Measurements from ENCODE around the gene GPC6.

GPC6 gene

DNA sequence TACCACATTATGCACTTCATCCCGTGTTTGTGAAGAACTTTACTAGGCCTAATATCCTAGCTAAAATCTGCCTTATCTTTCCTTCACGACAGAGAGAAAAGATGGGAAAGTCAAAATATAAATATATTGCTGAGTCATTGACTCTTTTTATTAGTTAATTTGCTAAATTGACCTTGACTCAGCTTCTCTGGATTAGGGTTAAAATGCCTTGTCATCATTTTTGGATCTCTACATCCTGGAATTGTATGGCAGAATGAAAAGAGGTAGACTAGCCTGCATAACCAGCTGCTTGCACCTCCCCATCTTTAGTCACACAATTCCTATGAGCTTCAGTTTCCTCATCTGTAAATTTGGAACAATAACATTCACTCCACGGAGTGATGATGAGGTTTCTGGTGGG lies 972.5 kb downstream of the GPC6 start:
- H3K27me3 ChIP-seq (ENCODE audit: insufficient read depth, low read length), result no peaks in the 10 kb centered on the region
- H3K4me1 ChIP-seq (ENCODE audit: insufficient read depth, low read length, severe bottlenecking), result no peaks in the 10 kb centered on the region
- H3K9ac ChIP-seq (ENCODE audit: low read length), result no peak overlapping the region
- H4K20me1 ChIP-seq (ENCODE audit: insufficient read depth, low read length), result no peaks in the 10 kb centered on the region
- no peak overlapping the region for H3K4me2 ChIP-seq (ENCODE audit: low read length)
- H3K4me3 ChIP-seq (ENCODE audit: low read depth, low read length, poor library complexity, severe bottlenecking), result no peak overlapping the region
- TF ChIP-seq EZH2 (IDR thresholded peaks at IDR 0.05; ENCODE audit: borderline replicate concordance, low read length), result no peak
- TF ChIP-seq, protein P1, sequence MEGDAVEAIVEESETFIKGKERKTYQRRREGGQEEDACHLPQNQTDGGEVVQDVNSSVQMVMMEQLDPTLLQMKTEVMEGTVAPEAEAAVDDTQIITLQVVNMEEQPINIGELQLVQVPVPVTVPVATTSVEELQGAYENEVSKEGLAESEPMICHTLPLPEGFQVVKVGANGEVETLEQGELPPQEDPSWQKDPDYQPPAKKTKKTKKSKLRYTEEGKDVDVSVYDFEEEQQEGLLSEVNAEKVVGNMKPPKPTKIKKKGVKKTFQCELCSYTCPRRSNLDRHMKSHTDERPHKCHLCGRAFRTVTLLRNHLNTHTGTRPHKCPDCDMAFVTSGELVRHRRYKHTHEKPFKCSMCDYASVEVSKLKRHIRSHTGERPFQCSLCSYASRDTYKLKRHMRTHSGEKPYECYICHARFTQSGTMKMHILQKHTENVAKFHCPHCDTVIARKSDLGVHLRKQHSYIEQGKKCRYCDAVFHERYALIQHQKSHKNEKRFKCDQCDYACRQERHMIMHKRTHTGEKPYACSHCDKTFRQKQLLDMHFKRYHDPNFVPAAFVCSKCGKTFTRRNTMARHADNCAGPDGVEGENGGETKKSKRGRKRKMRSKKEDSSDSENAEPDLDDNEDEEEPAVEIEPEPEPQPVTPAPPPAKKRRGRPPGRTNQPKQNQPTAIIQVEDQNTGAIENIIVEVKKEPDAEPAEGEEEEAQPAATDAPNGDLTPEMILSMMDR (IDR thresholded peaks at IDR 0.05; ENCODE audit: low read length), result no peak
- H3K27ac ChIP-seq (ENCODE audit: low read depth, low read length, poor library complexity, severe bottlenecking), result no peak overlapping the region
- no peaks in the 10 kb centered on the region for H3F3A ChIP-seq (ENCODE audit: insufficient read depth, low read length)
- no peak overlapping the region for H2AFZ ChIP-seq (ENCODE audit: low read length)
- H3K79me2 ChIP-seq (ENCODE audit: insufficient read depth, low read length), result no peaks in the 10 kb centered on the region
- no peaks in the 10 kb centered on the region for H3K36me3 ChIP-seq (ENCODE audit: insufficient read depth, low read length)
- no peaks in the 10 kb centered on the region for H3K9me3 ChIP-seq (ENCODE audit: low read length)
- no peaks in the 10 kb centered on the region for H3K9me2 ChIP-seq (ENCODE audit: low read depth, low read length)

DNA sequence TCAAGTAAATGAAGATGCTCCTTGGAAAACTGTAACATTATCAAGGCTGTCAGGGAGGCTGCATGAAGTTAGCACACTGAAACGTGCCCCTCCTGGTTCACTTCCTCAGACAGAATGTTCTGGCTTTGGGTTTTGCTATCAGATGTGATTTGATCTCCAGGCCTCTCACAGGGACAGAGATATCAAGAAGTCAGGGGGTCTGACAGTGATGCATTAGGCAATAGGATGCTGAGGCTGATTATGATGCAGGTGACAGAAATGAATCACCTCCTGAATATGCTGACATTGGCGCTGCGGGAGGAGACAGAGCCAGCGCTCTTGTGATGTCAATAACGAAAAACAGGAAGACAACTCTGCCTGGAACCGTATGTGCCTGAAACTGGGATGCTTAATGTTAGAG lies 974.4 kb downstream of the GPC6 start:
- no peaks in the 10 kb centered on the region for H3K9me2 ChIP-seq (ENCODE audit: low read depth, low read length)
- no peak overlapping the region for H3K4me2 ChIP-seq (ENCODE audit: low read length)
- H4K20me1 ChIP-seq (ENCODE audit: insufficient read depth, low read length), result no peaks in the 10 kb centered on the region
- no peaks in the 10 kb centered on the region for H3K36me3 ChIP-seq (ENCODE audit: insufficient read depth, low read length)
- no peaks in the 10 kb centered on the region for H3K9me3 ChIP-seq (ENCODE audit: low read length)
- no peaks in the 10 kb centered on the region for H3K4me1 ChIP-seq (ENCODE audit: insufficient read depth, low read length, severe bottlenecking)
- no peaks in the 10 kb centered on the region for H3K27me3 ChIP-seq (ENCODE audit: insufficient read depth, low read length)
- no peaks in the 10 kb centered on the region for H3F3A ChIP-seq (ENCODE audit: insufficient read depth, low read length)
- H3K79me2 ChIP-seq (ENCODE audit: insufficient read depth, low read length), result no peaks in the 10 kb centered on the region
- H2AFZ ChIP-seq (ENCODE audit: low read length), result no peak overlapping the region
- TF ChIP-seq, protein P1 (IDR thresholded peaks at IDR 0.05; ENCODE audit: low read length), result no peak
- TF ChIP-seq EZH2 (IDR thresholded peaks at IDR 0.05; ENCODE audit: borderline replicate concordance, low read length), result no peak
- no peak overlapping the region for H3K9ac ChIP-seq (ENCODE audit: low read length)
- no peak overlapping the region for H3K4me3 ChIP-seq (ENCODE audit: low read depth, low read length, poor library complexity, severe bottlenecking)
- H3K27ac ChIP-seq (ENCODE audit: low read depth, low read length, poor library complexity, severe bottlenecking), result no peak overlapping the region

DNA sequence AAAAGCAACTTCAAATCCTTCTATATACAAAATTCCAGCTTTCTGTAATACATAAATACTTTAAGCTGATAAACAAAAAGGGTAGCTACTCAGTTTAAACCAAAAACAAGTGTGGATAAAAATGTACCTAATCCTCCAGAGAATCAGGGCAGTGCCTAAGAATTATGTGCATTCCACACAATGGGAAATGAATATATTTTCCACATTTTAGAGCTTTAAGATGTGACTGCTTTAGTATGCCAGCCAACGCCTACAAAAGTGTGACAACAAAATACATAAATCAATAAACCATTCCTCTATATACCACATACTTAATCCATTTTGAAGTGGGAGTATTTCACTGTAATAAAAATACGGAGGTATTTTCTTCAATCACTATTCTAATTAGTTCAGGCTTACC lies 977.6 kb downstream of the GPC6 start:
- H3K4me2 ChIP-seq (ENCODE audit: low read length), result no peak overlapping the region
- TF ChIP-seq, protein P1 (IDR thresholded peaks at IDR 0.05; ENCODE audit: low read length), result no peak
- TF ChIP-seq EZH2 (IDR thresholded peaks at IDR 0.05; ENCODE audit: borderline replicate concordance, low read length), result no peak
- H3K4me1 ChIP-seq (ENCODE audit: insufficient read depth, low read length, severe bottlenecking), result no peaks in the 10 kb centered on the region
- no peak overlapping the region for H3K9ac ChIP-seq (ENCODE audit: low read length)
- H3K9me2 ChIP-seq (ENCODE audit: low read depth, low read length), result no peaks in the 10 kb centered on the region
- no peaks in the 10 kb centered on the region for H3K79me2 ChIP-seq (ENCODE audit: insufficient read depth, low read length)
- H4K20me1 ChIP-seq (ENCODE audit: insufficient read depth, low read length), result no peaks in the 10 kb centered on the region
- no peaks in the 10 kb centered on the region for H3K36me3 ChIP-seq (ENCODE audit: insufficient read depth, low read length)
- H3K27ac ChIP-seq (ENCODE audit: low read depth, low read length, poor library complexity, severe bottlenecking), result no peak overlapping the region
- no peaks in the 10 kb centered on the region for H3K27me3 ChIP-seq (ENCODE audit: insufficient read depth, low read length)
- no peak overlapping the region for H3K4me3 ChIP-seq (ENCODE audit: low read depth, low read length, poor library complexity, severe bottlenecking)
- H3F3A ChIP-seq (ENCODE audit: insufficient read depth, low read length), result no peaks in the 10 kb centered on the region
- H3K9me3 ChIP-seq (ENCODE audit: low read length), result no peaks in the 10 kb centered on the region
- no peak overlapping the region for H2AFZ ChIP-seq (ENCODE audit: low read length)

Measured in OCI-LY1 (cell line).